BJ (cell line): ENCODE data around the gene KLHL8. TPM values are rescaled to one million over a fixed set of nuclear protein-coding genes. Genes with fewer than 3 reads are reported as not detected.

Experiments used
- CTCF ChIA-PET: fragments of 350-600 bp; formaldehyde crosslinking; extraction: SDS; loops from one replicate; lab custom pipeline; 2021; ENCODE audit warnings: antibody characterized with exemption, inconsistent platforms; lab: Yijun Ruan, JAX
- POLR2A ChIA-PET: fragments of 300-600 bp; sonication (Branson Sonifier 250); formaldehyde crosslinking; extraction: SDS; loops from one replicate; lab custom pipeline; 2021; ENCODE audit warnings: antibody characterized with exemption; lab: Charles Lee
- DNase-seq: peaks from one replicate; pipeline ENCODE4 v3.0.0-alpha.2; 2011; ENCODE audit warnings: low read depth
- H3K27me3 ChIP-seq: 2 replicates; pipeline ENCODE4 v1.6.0; 2011; ENCODE audit warnings: low read length; ENCODE audit not compliant: control insufficient read depth, insufficient read depth
- H3K36me3 ChIP-seq: 2 replicates; pipeline ENCODE4 v1.5.1; 2011; ENCODE audit warnings: low read length; ENCODE audit not compliant: control insufficient read depth, insufficient read depth
- H3K4me3 ChIP-seq: 2 replicates; pipeline ENCODE4 v1.5.1; 2011; ENCODE audit warnings: low read depth, mild to moderate bottlenecking, control low read depth, low read length
- polyA plus RNA-seq: library from polyadenylated mRNA; depleted of rRNA; stranded (reverse); fragments of >200 nt; gene quantifications from 2 replicates; pipeline ENCODE4 v1.2.3, GENCODE V29; 2011
- TF ChIP-seq, protein P1 (sequence below): IDR thresholded peaks from 2 replicates; pipeline ENCODE4 v1.5.1; 2011; ENCODE audit warnings: low read depth, mild to moderate bottlenecking, control low read depth, inconsistent platforms, low read length, moderate library complexity; ENCODE audit not compliant: insufficient read depth

The KLHL8 gene
- polyA plus RNA-seq, 1 experiment, result 1.7 TPM

DNA sequence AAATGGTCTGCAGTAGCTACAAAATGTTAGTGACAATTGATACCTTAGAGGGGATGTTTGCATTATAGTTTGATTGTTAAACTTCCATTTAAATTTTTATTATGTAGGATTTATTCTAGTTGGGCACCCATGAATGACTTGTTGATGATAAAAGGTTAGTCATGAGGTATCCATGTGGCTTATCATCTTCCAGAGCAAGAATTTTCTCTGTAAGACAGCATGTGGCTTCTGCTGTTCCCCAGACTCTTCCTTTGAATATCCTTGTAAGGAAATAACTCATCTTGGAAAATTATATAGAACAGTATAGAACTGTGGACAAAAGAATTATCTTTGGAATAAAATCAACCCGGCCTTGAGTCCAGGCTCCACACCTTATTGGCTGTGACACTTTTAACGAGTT, 40.1 kb upstream of the KLHL8 start:
- TF ChIP-seq, protein P1, sequence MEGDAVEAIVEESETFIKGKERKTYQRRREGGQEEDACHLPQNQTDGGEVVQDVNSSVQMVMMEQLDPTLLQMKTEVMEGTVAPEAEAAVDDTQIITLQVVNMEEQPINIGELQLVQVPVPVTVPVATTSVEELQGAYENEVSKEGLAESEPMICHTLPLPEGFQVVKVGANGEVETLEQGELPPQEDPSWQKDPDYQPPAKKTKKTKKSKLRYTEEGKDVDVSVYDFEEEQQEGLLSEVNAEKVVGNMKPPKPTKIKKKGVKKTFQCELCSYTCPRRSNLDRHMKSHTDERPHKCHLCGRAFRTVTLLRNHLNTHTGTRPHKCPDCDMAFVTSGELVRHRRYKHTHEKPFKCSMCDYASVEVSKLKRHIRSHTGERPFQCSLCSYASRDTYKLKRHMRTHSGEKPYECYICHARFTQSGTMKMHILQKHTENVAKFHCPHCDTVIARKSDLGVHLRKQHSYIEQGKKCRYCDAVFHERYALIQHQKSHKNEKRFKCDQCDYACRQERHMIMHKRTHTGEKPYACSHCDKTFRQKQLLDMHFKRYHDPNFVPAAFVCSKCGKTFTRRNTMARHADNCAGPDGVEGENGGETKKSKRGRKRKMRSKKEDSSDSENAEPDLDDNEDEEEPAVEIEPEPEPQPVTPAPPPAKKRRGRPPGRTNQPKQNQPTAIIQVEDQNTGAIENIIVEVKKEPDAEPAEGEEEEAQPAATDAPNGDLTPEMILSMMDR, result no peak
- Histone ChIP-seq H3K4me3 (no peak overlapping the region), H3K36me3 (no peaks in the 10 kb centered on the region), H3K27me3 (no peaks in the 10 kb centered on the region)
- POLR2A ChIA-PET, result no interaction called here
- CTCF ChIA-PET, result no interaction called here
- no peak for DNase-seq

DNA sequence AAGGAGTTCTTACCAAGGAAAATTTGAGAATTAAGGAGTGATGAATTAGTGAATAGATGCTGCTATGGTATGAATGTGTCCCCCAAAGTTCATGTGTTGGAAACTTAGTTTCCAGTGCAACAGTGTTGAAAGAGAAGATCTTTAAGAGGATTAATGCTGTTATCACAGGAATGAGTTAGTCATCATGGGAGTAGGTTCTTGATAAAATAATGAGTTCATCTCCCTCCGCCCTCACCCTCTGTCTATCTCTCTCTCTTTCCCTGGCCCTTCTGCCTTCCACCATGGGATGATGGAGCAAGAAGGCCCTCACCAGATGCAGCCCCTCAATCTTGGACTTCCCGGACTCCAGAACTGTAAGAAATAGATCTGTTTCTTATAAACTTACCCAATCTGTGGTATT, 38.3 kb upstream of the KLHL8 start:
- TF ChIP-seq, protein P1, result no peak
- Histone ChIP-seq H3K36me3 (no peaks in the 10 kb centered on the region), H3K4me3 (no peak overlapping the region), H3K27me3 (no peaks in the 10 kb centered on the region)
- ChIA-PET CTCF (no interaction called here), POLR2A (no interaction called here)
- no peak for DNase-seq

DNA sequence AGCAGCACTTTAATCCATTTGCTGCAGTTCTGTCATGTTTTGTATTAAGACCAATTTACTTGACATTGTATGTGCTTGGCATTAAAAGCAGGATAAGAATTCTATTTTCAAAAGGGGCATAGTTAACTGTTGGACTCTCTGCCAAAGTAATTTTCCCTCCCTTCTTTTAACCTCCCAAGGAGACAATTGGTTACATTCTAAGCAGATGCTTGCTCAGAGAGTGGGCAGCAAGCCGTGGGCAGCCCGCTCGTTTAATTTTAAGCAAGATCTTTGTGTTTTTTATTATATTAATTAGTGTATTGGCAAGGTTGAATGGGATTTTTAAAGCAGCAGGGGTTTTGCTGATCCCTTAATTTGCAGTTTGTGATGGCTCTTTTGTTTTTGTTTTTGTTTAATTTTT, 37.1 kb upstream of the KLHL8 start:
- no peak for DNase-seq
- Histone ChIP-seq H3K27me3 (no peaks in the 10 kb centered on the region), H3K36me3 (no peaks in the 10 kb centered on the region), H3K4me3 (no peak overlapping the region)
- TF ChIP-seq, protein P1, result no peak
- ChIA-PET POLR2A (no interaction called here), CTCF (no interaction called here)

DNA sequence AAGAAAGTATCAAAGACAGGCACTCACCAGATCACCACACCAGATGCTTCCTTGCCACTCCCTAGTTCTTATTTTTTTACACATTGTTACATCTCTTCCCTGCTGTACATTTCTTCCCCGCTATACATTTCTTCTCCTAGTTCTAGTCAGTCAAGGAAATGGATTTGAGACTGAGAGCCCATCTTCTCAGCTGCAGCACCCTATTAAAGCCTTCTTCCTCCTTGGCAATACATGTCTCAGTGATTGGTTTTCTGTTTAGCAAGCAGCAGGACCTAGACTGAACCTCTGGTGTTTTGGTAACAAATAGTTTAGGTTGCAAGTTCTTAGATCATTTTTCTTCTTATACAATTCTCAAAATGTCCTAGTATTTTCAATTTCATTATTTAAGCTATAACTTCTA, 35.3 kb upstream of the KLHL8 start:
- CTCF ChIA-PET, result no interaction called here
- Histone ChIP-seq H3K36me3 (no peaks in the 10 kb centered on the region), H3K4me3 (no peak overlapping the region), H3K27me3 (no peaks in the 10 kb centered on the region)
- POLR2A ChIA-PET, result no interaction called here
- TF ChIP-seq, protein P1, result no peak
- no peak for DNase-seq

DNA sequence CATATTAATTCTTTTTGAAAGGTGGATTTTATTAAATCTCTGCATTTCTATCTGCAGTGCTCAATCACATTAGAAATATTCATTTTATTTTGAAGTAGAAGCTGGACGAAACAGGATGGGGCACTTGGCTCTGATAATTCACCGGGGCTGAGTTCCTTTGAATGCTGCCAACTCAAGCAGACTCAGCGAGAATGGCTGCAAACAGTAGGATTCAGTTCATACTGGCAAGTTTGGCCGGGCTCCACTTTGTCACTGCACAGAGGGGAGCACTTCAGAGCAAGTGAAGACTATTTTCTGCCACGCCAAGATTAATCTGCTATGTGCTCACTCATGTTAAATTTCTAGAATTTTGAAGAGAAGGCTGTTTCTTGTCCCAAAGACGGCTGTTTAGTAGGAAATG, 30.7 kb upstream of the KLHL8 start:
- CTCF ChIA-PET, result interaction anchor here (0.8 to 1.6 kb wide), 2 partner anchors 28 to 101 kb away, joined by 3 to 4 read pairs; no protein-coding TSS in a partner anchor
- POLR2A ChIA-PET, result no interaction called here
- Histone ChIP-seq H3K4me3 (no peak overlapping the region), H3K27me3 (no peaks in the 10 kb centered on the region), H3K36me3 (no peaks in the 10 kb centered on the region)
- TF ChIP-seq, protein P1, result no peak
- no peak for DNase-seq
